AG09309 (cell line): ENCODE results near the gene IL1A.

ENCODE experiments used
- DNase-seq: peaks from one replicate; pipeline ENCODE4 v3.0.0-alpha.2; 2010; ENCODE audit warnings: low read depth
- H3K4me3 ChIP-seq: 2 replicates; pipeline ENCODE4 v1.5.1; 2011; ENCODE audit warnings: mild to moderate bottlenecking, low read depth, low read length, moderate library complexity; ENCODE audit not compliant: control insufficient read depth
- TF ChIP-seq, protein P1 (sequence below): IDR thresholded peaks from 2 replicates; pipeline ENCODE4 v1.5.1; 2011; ENCODE audit warnings: mild to moderate bottlenecking, low read depth, low read length, inconsistent platforms; ENCODE audit not compliant: insufficient read depth, control insufficient read depth; ENCODE audit errors: missing control alignments

Gene IL1A

DNA sequence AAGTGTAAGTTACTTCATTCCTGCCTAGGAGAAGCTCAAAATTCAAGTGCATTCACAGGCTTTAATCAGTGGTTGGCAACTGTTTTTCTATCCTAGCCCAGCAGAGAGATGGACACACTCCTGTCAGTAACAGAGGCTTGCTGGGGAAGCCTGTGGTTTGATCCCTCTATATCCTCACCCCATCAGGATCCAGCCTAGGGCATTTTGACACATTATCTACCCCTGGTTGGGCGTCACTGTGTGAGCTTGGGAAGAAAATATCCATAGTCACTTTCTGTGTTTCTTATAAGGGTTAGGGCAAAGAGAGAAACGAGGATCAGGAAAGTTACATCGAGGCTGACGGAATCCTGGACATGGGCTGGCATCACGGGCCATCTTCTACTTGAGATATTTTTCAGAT, 53.5 kb downstream of the IL1A start:
- no peak for DNase-seq
- TF ChIP-seq, protein P1, sequence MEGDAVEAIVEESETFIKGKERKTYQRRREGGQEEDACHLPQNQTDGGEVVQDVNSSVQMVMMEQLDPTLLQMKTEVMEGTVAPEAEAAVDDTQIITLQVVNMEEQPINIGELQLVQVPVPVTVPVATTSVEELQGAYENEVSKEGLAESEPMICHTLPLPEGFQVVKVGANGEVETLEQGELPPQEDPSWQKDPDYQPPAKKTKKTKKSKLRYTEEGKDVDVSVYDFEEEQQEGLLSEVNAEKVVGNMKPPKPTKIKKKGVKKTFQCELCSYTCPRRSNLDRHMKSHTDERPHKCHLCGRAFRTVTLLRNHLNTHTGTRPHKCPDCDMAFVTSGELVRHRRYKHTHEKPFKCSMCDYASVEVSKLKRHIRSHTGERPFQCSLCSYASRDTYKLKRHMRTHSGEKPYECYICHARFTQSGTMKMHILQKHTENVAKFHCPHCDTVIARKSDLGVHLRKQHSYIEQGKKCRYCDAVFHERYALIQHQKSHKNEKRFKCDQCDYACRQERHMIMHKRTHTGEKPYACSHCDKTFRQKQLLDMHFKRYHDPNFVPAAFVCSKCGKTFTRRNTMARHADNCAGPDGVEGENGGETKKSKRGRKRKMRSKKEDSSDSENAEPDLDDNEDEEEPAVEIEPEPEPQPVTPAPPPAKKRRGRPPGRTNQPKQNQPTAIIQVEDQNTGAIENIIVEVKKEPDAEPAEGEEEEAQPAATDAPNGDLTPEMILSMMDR: no peak
- H3K4me3 ChIP-seq: no peak overlapping the region

DNA sequence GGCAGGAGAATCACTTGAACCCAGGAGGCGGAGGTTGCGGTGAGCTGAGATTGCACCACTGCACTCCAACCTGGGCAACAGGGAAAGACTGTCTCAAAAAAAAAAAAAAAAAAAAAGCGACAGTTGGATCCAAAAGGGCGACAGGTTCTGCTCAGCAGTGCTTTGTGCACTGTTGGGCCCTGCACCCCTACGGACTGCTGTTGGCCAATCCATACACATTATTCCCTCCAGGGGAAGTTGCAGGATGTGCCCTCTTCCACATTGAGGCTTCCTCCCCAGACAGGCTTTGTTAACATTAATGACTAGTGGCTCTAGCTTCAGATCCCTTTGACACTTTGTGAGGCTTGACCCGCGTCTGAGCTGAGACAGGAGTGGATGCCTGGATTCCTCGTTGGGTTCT, 54.1 kb downstream of the IL1A start:
- TF ChIP-seq, protein P1: no peak
- DNase-seq: no peak
- H3K4me3 ChIP-seq: no peak overlapping the region

DNA sequence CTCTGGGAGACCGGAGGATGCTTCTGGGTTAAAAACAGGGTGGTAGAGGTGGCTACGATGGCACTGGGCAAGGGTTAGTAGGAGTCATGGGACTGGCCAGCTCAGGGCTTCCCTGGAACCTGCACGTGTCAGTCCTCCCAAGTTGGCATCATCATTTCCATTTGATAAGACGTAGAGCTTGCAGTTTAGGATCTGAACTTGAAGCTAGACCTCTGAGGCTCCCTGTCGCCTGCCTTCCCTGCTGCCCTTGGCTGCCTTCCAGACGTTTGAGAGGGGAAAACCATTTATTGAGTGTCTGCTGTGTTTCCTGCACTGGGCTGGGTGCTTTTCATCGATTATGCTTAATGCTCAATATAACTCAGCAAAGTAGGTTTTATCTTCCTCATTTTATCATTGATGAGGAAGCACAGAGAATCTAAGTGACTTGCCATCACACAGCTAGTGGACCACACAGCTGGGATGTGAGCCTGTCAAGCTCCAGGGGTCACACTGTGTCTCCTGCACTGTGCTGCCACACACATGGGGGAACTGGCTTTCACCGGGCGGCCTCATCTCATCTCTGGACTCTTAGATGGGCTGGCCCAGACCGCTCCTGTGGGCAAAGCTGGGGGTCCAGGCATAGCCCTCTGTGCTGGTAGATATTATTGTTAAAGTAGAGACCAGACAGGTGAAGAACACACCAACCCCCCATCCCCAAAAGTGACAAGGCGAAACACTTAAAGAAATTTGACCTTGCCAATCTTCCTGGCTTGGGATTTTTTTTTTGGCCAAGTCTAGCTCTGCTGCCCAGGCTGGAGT, 55.7 kb downstream of the IL1A start:
- DNase-seq: no peak
- TF ChIP-seq, protein P1: no peak
- no peak overlapping the region for H3K4me3 ChIP-seq

DNA sequence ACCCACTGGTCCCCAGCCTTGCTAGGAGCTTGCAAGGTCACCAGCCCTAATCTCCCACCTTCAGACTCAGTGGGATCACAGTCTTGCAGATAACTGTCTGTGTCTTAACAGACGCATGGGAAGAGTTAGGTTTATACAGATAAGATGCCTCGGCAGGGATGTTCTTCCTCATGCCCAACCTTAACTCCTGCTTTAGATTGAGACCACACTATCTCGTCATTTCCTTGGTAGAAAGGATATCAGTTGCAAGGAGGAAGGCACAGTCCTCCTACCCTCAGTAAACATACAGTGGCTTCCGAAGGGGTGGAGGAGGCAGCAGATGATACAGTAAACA, 56.3 kb downstream of the IL1A start:
- TF ChIP-seq, protein P1: no peak
- DNase-seq: no peak

DNA sequence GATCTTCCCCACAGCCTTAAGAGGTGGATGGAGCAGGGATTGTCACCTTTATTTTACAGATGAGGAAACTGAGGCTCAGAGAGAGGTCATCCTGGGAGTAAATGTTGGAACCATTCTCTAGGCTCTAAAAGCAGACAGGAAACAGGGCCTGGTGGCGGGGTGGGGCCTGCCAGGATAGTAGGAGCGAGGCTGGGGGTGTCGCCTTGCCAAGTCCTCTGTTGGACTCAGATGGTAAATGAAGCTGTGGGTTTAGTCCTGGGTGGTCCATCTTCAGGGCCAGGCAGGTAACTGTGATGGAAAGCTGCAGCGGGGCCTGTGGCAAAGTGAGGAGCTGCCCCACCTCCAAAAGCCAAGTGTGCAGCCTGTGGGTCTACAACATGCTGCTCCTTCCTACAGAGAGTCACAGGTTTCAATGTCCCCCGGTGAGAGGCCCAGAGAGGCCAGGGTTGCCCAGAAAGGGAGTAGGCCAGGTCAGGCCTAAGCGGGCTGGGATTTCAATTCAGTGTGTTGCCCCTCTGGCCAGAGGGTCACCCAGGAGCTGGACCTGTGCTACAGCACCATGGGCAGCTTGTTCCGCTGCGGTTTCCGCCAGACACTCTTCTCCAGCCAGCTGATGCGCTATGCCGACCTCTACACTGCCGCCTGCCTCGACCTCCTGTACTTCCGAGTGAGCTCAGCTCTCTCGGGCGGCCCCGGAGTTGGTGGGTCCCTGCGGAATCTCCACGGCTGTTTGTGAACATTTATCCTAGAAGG, 56.8 kb downstream of the IL1A start:
- DNase-seq: no peak
- TF ChIP-seq, protein P1: no peak
- H3K4me3 ChIP-seq: no peak overlapping the region

More for the DNA sequence above, 56.3 kb downstream of the IL1A start:
- no peak overlapping the region for H3K4me3 ChIP-seq

DNA sequence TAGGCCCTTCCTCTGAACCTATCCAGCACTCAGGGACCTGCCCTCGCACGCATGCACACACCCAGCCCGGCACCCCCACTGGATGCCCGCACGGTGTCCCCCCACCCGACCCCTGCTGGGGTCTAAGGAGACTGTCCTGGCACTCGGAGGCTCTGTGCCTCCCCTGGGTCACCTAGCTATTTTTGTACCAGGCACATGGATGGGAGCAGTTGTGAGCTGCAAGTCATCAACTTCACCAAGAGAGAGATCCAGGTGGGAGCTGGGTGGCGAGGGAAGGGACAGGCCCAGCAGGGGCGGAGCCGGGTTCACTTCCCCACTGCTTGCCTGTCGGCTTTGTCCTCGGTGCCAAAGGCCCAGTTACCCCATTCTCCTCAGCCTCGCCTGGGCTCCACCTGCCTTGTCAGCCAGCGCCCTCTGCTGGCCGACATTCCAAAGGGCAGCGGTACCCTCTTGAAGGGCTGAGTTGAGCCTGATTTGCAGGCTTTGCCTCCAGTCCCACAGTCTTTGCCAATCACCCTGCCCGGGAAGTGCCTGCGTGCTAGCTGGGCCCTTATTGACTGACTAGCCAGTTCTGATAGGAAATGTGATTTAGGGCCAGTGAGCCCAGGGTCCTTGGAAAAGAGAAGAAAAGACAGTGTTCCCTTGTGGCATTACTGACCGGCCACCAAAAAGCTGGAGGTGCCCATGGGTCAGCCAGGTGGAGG, 57.7 kb downstream of the IL1A start:
- no peak overlapping the region for H3K4me3 ChIP-seq

More for the DNA sequence above, 57.7 kb downstream of the IL1A start:
- DNase-seq: peak; percentile 67
- TF ChIP-seq, protein P1: peak; percentile 99
